ENCODE data around the gene SSX2IP. TPM values are rescaled to one million over a fixed set of nuclear protein-coding genes. Genes with fewer than 3 reads are reported as not detected.

The SSX2IP gene
- total RNA-seq, 1 experiment from 2014 or later = 20.7 TPM

DNA sequence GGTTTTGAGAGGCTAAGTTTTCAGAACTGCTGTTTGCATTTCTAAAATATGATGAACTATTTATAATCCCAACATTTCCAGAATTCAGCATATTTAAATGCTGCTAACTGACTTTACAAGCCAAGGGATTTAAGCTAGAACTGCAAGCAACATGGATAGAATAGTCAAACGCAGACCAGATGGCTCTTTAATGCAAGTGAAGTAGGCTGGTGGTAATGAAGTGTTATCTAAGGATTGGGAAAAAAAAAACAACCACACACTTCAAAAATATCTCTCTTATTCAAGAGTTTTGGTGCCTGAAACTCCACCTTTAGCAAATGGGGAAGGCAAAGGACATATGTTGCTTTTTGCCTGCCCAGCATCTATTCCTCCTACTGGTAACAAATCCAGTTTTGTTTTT lies 20.9 kb upstream of the SSX2IP start:
- Histone ChIP-seq H3K4me3 (no peak overlapping the region), H3K9me2 (ENCODE audit: insufficient read depth) (no peaks in the 10 kb centered on the region), H3K36me3 (ENCODE audit: low read depth) (no peaks in the 10 kb centered on the region), H3K79me2 (ENCODE audit: low read depth) (no peaks in the 10 kb centered on the region), H3K27ac (no peak overlapping the region), H2AFZ (no peak overlapping the region), H3K9me3 (ENCODE audit: insufficient read depth, low read depth) (no peaks in the 10 kb centered on the region), H3F3A (ENCODE audit: insufficient read depth, low read depth) (no peaks in the 10 kb centered on the region), H4K20me1 (ENCODE audit: insufficient read depth) (no peaks in the 10 kb centered on the region), H3K27me3 (ENCODE audit: insufficient read depth, low read depth) (no peaks in the 10 kb centered on the region; the same call in 1 of the 2 replicates), H3K4me1 (replicated peaks; ENCODE audit: insufficient read depth) (no peaks in the 10 kb centered on the region), H3K4me2 (no peak overlapping the region)
- CTCF ChIA-PET = interaction anchor here (0.6 kb wide), 1 partner anchor 847 kb away, joined by 3 read pairs; no protein-coding TSS in a partner anchor
- no TSS peak for BruUV-seq (replicated peaks)
- no peak for DNase-seq
- intact Hi-C loops (cut with micrococcal nuclease; ENCODE audit: unreplicated experiment) = no loop called here
- TF ChIP-seq CTCF (conservative IDR thresholded peaks at IDR 0.05) (no peak), EZH2 (IDR thresholded peaks at IDR 0.05; ENCODE audit: low read depth) (no peak)
- POLR2A ChIA-PET (ENCODE audit: unreplicated experiment) = no interaction called here

DNA sequence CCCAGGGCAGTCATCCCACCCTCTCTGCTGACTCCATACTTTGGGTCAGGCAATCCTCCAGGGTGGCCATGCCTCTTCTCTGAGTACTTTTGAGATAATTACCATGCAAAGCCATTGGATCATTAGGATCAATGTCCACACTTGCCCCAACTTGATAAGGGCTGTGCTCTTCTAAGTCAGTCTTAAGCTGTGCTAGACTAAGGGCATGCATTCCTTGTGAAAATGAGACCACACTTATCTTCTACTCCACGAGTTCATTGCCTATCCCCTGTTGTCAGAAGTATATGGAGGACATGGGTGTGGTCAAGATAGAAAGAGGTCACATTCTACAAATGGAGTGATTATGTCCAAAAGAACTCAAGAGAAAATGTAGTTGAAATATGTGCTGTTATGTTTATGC lies 18.9 kb upstream of the SSX2IP start:
- TF ChIP-seq CTCF (conservative IDR thresholded peaks at IDR 0.05) (no peak), EZH2 (IDR thresholded peaks at IDR 0.05; ENCODE audit: low read depth) (no peak)
- Histone ChIP-seq H3K27me3 (ENCODE audit: insufficient read depth, low read depth) (no peaks in the 10 kb centered on the region; the same call in 1 of the 2 replicates), H3K79me2 (ENCODE audit: low read depth) (no peaks in the 10 kb centered on the region), H3K4me3 (no peak overlapping the region), H3K9me2 (ENCODE audit: insufficient read depth) (no peaks in the 10 kb centered on the region), H2AFZ (no peak overlapping the region), H3F3A (ENCODE audit: insufficient read depth, low read depth) (no peaks in the 10 kb centered on the region), H3K27ac (no peak overlapping the region), H3K4me2 (no peak overlapping the region), H3K4me1 (replicated peaks; ENCODE audit: insufficient read depth) (no peaks in the 10 kb centered on the region), H3K9me3 (ENCODE audit: insufficient read depth, low read depth) (no peaks in the 10 kb centered on the region), H3K36me3 (ENCODE audit: low read depth) (no peaks in the 10 kb centered on the region), H4K20me1 (ENCODE audit: insufficient read depth) (no peaks in the 10 kb centered on the region)
- intact Hi-C loops (cut with micrococcal nuclease; ENCODE audit: unreplicated experiment) = no loop called here
- ChIA-PET POLR2A (ENCODE audit: unreplicated experiment) (no interaction called here), CTCF (no interaction called here)
- no TSS peak for BruUV-seq (replicated peaks)
- DNase-seq = no peak

DNA sequence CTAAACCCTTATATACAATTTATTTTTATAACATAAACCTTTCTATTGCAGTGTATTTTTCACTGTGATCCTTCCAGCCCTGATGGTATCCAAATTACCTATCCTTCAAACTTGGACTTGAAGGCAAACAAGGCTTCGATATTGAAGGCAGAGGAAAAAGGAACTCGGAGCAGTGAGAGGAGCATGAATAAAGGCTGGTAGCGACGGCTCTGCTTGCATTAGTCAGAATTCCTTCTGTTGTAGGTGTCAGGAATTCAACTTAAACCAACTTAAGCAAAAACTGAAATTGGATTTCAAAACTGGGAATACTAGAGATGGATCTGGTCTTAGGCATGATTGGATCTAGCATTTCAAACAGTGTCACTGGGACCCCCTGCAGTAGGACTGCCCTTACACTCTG lies 17.8 kb upstream of the SSX2IP start:
- no peak overlapping the region for H2AFZ ChIP-seq

More for the DNA sequence above, 17.8 kb upstream of the SSX2IP start:
- Histone ChIP-seq H3K9me3 (ENCODE audit: insufficient read depth, low read depth) (no peaks in the 10 kb centered on the region), H3K27me3 (ENCODE audit: insufficient read depth, low read depth) (no peaks in the 10 kb centered on the region; the same call in 1 of the 2 replicates), H3K79me2 (ENCODE audit: low read depth) (no peaks in the 10 kb centered on the region), H3K9me2 (ENCODE audit: insufficient read depth) (no peaks in the 10 kb centered on the region), H3K36me3 (ENCODE audit: low read depth) (no peaks in the 10 kb centered on the region), H3K4me2 (no peak overlapping the region), H4K20me1 (ENCODE audit: insufficient read depth) (no peaks in the 10 kb centered on the region), H3K4me1 (replicated peaks; ENCODE audit: insufficient read depth) (no peaks in the 10 kb centered on the region), H3K4me3 (no peak overlapping the region), H3F3A (ENCODE audit: insufficient read depth, low read depth) (no peaks in the 10 kb centered on the region), H3K27ac (no peak overlapping the region)
- intact Hi-C loops (cut with micrococcal nuclease; ENCODE audit: unreplicated experiment) = no loop called here
- no peak for TF ChIP-seq CTCF (conservative IDR thresholded peaks at IDR 0.05)
- DNase-seq = no peak
- ChIA-PET POLR2A (ENCODE audit: unreplicated experiment) (no interaction called here), CTCF (no interaction called here)
- no TSS peak for BruUV-seq (replicated peaks)

Data from PC-9 (cell line).